ENCODE data around the gene DCDC1.
A peak's percentile ranks its signal among the peaks of the same experiment; 100 is the strongest.

DCDC1 gene

GRCh38 chr11:30991802-30992512 lies 377.6 kb downstream of the DCDC1 start:
- Histone ChIP-seq H3K27ac (ENCODE audit: low read depth, low read length) (no peak overlapping the region), H3K27me3 (ENCODE audit: insufficient read depth, low read length) (no peaks in the 10 kb centered on the region), H3K36me3 (ENCODE audit: insufficient read depth, low read length) (no peaks in the 10 kb centered on the region), H2AFZ (ENCODE audit: low read length, unreplicated experiment) (no peak overlapping the region), H3K4me1 (ENCODE audit: control insufficient read depth, insufficient read depth, low read length, unreplicated experiment) (no peaks in the 10 kb centered on the region), H3K79me2 (ENCODE audit: control insufficient read depth, insufficient read depth, low read length, unreplicated experiment) (no peaks in the 10 kb centered on the region), H3K4me3 (ENCODE audit: low read depth, low read length) (no peak overlapping the region)

DNA sequence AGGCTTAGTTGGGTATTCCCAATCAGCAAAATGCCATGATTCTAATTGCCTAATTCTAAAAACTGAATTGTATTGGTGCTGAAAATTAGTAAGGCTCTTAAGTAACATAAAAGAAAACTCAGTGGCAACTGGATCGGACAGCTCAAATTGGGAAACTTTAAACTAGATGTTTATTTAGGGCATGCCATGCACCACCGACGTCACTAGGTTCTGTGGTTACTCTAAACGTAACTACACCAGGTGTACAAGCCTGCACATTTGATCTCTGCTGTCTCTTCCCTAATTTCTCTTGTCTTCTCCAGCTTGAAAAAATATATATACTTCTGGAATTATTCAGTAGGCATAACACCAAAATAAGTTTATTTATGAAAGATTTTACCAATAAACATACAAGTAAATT lies 378.2 kb downstream of the DCDC1 start:
- H3K4me1 ChIP-seq (ENCODE audit: control insufficient read depth, insufficient read depth, low read length, unreplicated experiment), result no peaks in the 10 kb centered on the region
- no peaks in the 10 kb centered on the region for H3K79me2 ChIP-seq (ENCODE audit: control insufficient read depth, insufficient read depth, low read length, unreplicated experiment)
- H3K4me3 ChIP-seq (ENCODE audit: low read depth, low read length), result no peak overlapping the region
- no peak overlapping the region for H3K27ac ChIP-seq (ENCODE audit: low read depth, low read length)
- H3K36me3 ChIP-seq (ENCODE audit: insufficient read depth, low read length), result no peaks in the 10 kb centered on the region
- no peak overlapping the region for H2AFZ ChIP-seq (ENCODE audit: low read length, unreplicated experiment)
- H3K27me3 ChIP-seq (ENCODE audit: insufficient read depth, low read length), result no peaks in the 10 kb centered on the region

- H3K27me3 ChIP-seq (ENCODE audit: insufficient read depth, low read length), result no peaks in the 10 kb centered on the region
- no peak overlapping the region for H2AFZ ChIP-seq (ENCODE audit: low read length, unreplicated experiment)
- H3K36me3 ChIP-seq (ENCODE audit: insufficient read depth, low read length), result no peaks in the 10 kb centered on the region
- no peak overlapping the region for H3K27ac ChIP-seq (ENCODE audit: low read depth, low read length)
- no peaks in the 10 kb centered on the region for H3K79me2 ChIP-seq (ENCODE audit: control insufficient read depth, insufficient read depth, low read length, unreplicated experiment)
- H3K4me1 ChIP-seq (ENCODE audit: control insufficient read depth, insufficient read depth, low read length, unreplicated experiment), result no peaks in the 10 kb centered on the region
- no peak overlapping the region for H3K4me3 ChIP-seq (ENCODE audit: low read depth, low read length)
These were observed 378.8 kb downstream of the DCDC1 start for GRCh38 chr11:30990625-30991296.

- H2AFZ ChIP-seq (ENCODE audit: low read length, unreplicated experiment), result no peak overlapping the region
- no peaks in the 10 kb centered on the region for H3K79me2 ChIP-seq (ENCODE audit: control insufficient read depth, insufficient read depth, low read length, unreplicated experiment)
- no peak overlapping the region for H3K4me3 ChIP-seq (ENCODE audit: low read depth, low read length)
- H3K36me3 ChIP-seq (ENCODE audit: insufficient read depth, low read length), result no peaks in the 10 kb centered on the region
- no peaks in the 10 kb centered on the region for H3K27me3 ChIP-seq (ENCODE audit: insufficient read depth, low read length)
- H3K27ac ChIP-seq (ENCODE audit: low read depth, low read length), result no peak overlapping the region
- no peaks in the 10 kb centered on the region for H3K4me1 ChIP-seq (ENCODE audit: control insufficient read depth, insufficient read depth, low read length, unreplicated experiment)
These were observed 381.7 kb downstream of the DCDC1 start for GRCh38 chr11:30987819-30988218.

DNA sequence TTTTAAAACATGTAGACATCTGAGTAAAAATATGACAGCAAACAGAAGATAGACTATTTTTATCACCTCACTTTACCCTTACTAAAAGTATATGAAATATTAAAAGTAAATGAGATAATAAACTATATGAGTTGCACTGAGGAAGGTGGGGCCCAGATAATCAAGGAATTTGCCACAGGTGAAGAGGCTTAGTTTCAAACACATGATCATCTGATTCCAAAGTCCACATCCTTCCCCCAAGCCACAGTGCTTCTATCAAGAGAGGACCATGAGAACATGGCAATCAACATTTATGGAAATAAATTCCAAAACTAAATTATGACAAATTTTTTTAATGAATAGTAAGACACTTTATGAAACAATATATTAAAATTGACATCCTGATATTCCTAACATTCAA lies 384.0 kb downstream of the DCDC1 start:
- no peak overlapping the region for H3K27ac ChIP-seq (ENCODE audit: low read depth, low read length)
- no peak overlapping the region for H2AFZ ChIP-seq (ENCODE audit: low read length, unreplicated experiment)
- H3K27me3 ChIP-seq (ENCODE audit: insufficient read depth, low read length), result no peaks in the 10 kb centered on the region
- no peaks in the 10 kb centered on the region for H3K79me2 ChIP-seq (ENCODE audit: control insufficient read depth, insufficient read depth, low read length, unreplicated experiment)
- H3K4me3 ChIP-seq (ENCODE audit: low read depth, low read length), result no peak overlapping the region
- H3K36me3 ChIP-seq (ENCODE audit: insufficient read depth, low read length), result no peaks in the 10 kb centered on the region
- H3K4me1 ChIP-seq (ENCODE audit: control insufficient read depth, insufficient read depth, low read length, unreplicated experiment), result no peaks in the 10 kb centered on the region

DNA sequence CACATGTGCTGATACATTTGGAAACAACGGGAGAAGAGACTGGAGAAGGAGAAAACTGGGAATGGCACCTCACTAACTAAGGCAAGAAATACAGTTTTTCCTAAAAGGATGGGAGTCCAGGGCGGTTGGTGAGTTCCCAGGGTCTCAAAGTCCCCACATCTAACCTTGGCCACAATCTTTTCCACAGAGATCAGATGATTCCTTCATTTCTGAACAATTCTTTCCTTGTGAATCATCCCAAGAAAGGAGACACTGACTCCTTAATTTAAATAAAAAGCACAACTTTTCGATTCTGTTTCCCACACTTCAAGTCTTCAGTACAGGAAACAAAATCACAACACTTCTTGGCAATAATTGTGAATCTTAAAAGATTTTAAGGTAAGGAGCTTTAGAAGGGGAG lies 384.7 kb downstream of the DCDC1 start:
- H3K4me3 ChIP-seq (ENCODE audit: low read depth, low read length), result no peak overlapping the region
- H3K79me2 ChIP-seq (ENCODE audit: control insufficient read depth, insufficient read depth, low read length, unreplicated experiment), result no peaks in the 10 kb centered on the region
- peak overlapping the region; percentile 60 for H3K27ac ChIP-seq (ENCODE audit: low read depth, low read length)
- H3K36me3 ChIP-seq (ENCODE audit: insufficient read depth, low read length), result no peaks in the 10 kb centered on the region
- H2AFZ ChIP-seq (ENCODE audit: low read length, unreplicated experiment), result no peak overlapping the region
- H3K27me3 ChIP-seq (ENCODE audit: insufficient read depth, low read length), result no peaks in the 10 kb centered on the region
- no peaks in the 10 kb centered on the region for H3K4me1 ChIP-seq (ENCODE audit: control insufficient read depth, insufficient read depth, low read length, unreplicated experiment)

GRCh38 chr11:30984442-30984816 lies 385.1 kb downstream of the DCDC1 start:
- H2AFZ ChIP-seq (ENCODE audit: low read length, unreplicated experiment), result no peak overlapping the region
- H3K36me3 ChIP-seq (ENCODE audit: insufficient read depth, low read length), result no peaks in the 10 kb centered on the region
- H3K27ac ChIP-seq (ENCODE audit: low read depth, low read length), result peak overlapping the region; percentile 60; the same call in 1 of the 2 replicates
- H3K79me2 ChIP-seq (ENCODE audit: control insufficient read depth, insufficient read depth, low read length, unreplicated experiment), result no peaks in the 10 kb centered on the region
- H3K4me3 ChIP-seq (ENCODE audit: low read depth, low read length), result no peak overlapping the region
- H3K4me1 ChIP-seq (ENCODE audit: control insufficient read depth, insufficient read depth, low read length, unreplicated experiment), result no peaks in the 10 kb centered on the region
- H3K27me3 ChIP-seq (ENCODE audit: insufficient read depth, low read length), result no peaks in the 10 kb centered on the region

- Histone ChIP-seq H3K27ac (ENCODE audit: low read depth, low read length) (peak overlapping the region; percentile 60; the same call in 1 of the 2 replicates), H3K79me2 (ENCODE audit: control insufficient read depth, insufficient read depth, low read length, unreplicated experiment) (no peaks in the 10 kb centered on the region), H3K27me3 (ENCODE audit: insufficient read depth, low read length) (no peaks in the 10 kb centered on the region), H3K36me3 (ENCODE audit: insufficient read depth, low read length) (no peaks in the 10 kb centered on the region), H3K4me1 (ENCODE audit: control insufficient read depth, insufficient read depth, low read length, unreplicated experiment) (no peaks in the 10 kb centered on the region), H3K4me3 (ENCODE audit: low read depth, low read length) (no peak overlapping the region), H2AFZ (ENCODE audit: low read length, unreplicated experiment) (no peak overlapping the region)
These were observed 385.6 kb downstream of the DCDC1 start for GRCh38 chr11:30983776-30984441.

DNA sequence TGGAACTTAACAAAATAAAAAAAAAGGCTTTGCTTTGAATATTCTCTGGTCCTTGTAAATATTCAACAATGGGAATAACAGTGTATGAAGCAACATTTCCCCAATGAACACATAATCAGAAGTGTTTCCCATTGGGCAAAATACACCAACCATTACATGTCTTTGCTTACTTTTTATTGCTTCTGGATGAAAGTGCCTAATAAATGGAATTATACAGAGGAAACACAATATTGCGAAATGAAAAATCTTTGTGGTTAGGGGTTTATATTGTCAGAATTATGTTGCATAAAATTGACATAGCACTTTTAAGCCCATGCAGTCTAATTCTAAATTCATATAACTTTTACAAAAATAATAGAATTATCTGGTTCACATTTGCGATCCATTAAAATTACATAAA lies 386.4 kb downstream of the DCDC1 start:
- no peak overlapping the region for H3K27ac ChIP-seq (ENCODE audit: low read depth, low read length)
- H3K27me3 ChIP-seq (ENCODE audit: insufficient read depth, low read length), result no peaks in the 10 kb centered on the region
- H3K36me3 ChIP-seq (ENCODE audit: insufficient read depth, low read length), result no peaks in the 10 kb centered on the region
- H3K4me1 ChIP-seq (ENCODE audit: control insufficient read depth, insufficient read depth, low read length, unreplicated experiment), result no peaks in the 10 kb centered on the region
- no peak overlapping the region for H3K4me3 ChIP-seq (ENCODE audit: low read depth, low read length)
- no peaks in the 10 kb centered on the region for H3K79me2 ChIP-seq (ENCODE audit: control insufficient read depth, insufficient read depth, low read length, unreplicated experiment)
- H2AFZ ChIP-seq (ENCODE audit: low read length, unreplicated experiment), result no peak overlapping the region

DNA sequence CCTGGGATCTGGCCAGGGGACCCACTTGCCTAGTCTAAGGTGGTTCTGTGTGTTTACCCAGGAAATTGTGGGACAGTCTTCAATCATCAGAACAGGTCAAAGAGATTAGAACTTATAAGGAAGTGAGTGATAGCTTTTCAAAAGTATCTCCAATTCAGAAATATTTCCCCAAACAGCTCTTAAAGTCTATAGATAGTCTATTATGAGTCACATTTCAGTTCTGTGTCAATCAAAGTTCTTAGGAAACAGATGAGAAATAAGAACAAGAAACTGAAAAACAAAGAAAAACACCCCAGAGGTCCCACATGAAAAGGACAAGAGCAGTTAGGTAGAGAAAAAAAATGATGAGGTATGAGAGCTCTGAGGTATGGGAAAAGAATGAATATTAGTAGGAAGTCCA lies 402.0 kb downstream of the DCDC1 start:
- Histone ChIP-seq H3K4me3 (ENCODE audit: low read depth, low read length) (no peak overlapping the region), H3K4me1 (ENCODE audit: control insufficient read depth, insufficient read depth, low read length, unreplicated experiment) (no peaks in the 10 kb centered on the region), H3K27ac (ENCODE audit: low read depth, low read length) (no peak overlapping the region), H3K27me3 (ENCODE audit: insufficient read depth, low read length) (no peaks in the 10 kb centered on the region), H2AFZ (ENCODE audit: low read length, unreplicated experiment) (no peak overlapping the region), H3K79me2 (ENCODE audit: control insufficient read depth, insufficient read depth, low read length, unreplicated experiment) (no peaks in the 10 kb centered on the region), H3K36me3 (ENCODE audit: insufficient read depth, low read length) (no peaks in the 10 kb centered on the region)
